ENCODE measurements around the gene PGLYRP1.

PGLYRP1 gene

DNA sequence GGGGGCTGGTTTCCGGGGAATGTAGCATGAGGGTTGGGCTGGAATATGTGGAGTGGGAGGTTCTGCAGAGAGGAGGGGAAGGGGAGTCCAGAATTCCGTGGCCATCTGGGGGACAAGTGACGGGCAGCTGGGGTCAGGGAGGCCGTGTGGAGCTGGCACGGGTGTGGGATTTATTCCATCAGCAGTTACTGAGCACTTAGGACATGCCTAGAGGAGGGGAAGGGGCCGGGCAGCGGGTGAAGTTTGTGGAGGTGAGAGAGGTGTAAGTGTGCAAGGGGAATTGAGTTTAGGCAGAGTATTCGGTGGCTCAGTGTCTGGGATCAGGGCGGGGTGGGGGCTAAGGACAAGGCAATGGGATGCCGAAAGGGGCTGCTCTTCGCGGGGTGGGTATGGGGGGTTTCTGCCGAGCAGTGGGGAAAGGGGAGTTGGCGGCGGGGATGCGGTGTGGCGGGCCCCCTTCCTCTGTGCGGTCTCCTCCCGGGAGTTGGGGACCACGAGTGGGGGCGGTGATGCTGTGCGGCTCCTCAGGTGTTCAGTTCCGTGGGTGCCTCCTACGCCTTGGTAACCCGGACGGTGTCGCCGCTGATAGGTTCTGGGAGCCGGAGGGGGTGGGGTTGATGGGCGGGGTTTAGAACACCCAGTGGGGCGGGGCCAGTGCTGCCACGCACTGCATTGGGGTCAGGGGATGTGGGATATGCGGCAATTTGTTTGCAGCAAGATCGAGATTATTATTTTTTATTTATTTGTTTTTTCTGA lies 22.2 kb downstream of the PGLYRP1 start:
- no peak for DNase-seq (ENCODE audit: low read depth)

DNA sequence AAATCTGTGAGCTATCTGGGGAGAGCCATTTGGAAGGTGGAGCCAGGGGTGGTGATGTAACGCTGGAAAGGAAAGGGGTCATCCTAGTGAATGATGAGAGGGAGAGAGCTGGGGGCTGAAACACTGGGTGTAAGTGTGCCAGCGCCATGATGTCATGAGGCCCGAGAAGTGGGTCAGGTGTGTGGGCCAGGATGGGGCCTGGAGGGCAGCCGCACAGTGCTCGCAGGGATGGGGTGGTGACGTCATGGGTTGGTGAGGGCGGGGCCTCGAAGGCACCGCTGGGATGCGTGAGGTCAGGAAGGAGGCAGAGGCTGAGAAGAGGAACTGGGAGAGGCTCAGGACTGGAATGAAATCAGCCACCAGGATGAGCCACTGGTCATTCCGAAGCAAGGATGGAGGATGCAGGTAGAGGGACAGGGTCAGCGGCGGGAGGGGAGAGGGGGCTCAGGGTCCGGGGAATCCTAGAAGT lies 23.2 kb downstream of the PGLYRP1 start:
- peak; percentile 58 for DNase-seq (ENCODE audit: low read depth)

DNA sequence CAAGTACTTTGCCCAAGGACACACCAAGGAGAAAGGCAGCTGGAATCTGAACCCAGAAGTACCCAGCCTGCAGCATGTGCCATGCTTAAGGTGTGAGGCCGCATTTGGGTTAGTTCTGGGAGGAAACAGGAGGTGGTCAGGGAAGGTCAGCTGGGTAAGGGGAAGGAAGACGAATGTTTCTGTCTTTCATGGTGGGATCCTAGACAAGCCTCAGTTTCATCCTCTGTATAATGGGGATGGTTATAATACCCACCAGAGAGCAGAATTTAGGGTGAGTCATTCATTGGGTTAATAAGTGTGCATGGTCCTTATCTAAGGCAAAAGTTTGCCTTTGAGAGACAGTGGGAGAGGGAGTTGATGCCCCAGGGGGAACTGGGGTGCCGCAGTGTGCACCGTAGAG lies 24.0 kb downstream of the PGLYRP1 start:
- DNase-seq (ENCODE audit: low read depth), result no peak

DNA sequence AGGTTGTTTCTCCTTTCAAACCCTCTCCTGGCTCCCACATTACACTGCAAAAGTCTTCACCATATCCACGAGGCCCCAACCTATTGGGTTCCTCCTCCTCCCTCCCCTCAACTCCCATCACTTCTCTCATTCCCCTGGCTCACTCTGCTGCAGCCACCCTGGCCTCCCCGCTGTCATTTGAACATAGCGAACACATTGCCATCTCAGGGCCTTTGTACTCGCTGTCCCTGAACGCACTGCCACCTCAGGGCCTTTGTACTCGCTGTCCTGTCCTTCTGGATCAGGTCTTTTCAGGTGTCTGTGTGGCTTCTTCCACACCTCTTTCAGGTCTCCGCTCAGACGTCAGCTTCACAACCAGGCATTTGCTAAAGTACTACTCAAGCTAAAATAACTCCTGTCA lies 25.9 kb downstream of the PGLYRP1 start:
- DNase-seq (ENCODE audit: low read depth), result no peak

DNA sequence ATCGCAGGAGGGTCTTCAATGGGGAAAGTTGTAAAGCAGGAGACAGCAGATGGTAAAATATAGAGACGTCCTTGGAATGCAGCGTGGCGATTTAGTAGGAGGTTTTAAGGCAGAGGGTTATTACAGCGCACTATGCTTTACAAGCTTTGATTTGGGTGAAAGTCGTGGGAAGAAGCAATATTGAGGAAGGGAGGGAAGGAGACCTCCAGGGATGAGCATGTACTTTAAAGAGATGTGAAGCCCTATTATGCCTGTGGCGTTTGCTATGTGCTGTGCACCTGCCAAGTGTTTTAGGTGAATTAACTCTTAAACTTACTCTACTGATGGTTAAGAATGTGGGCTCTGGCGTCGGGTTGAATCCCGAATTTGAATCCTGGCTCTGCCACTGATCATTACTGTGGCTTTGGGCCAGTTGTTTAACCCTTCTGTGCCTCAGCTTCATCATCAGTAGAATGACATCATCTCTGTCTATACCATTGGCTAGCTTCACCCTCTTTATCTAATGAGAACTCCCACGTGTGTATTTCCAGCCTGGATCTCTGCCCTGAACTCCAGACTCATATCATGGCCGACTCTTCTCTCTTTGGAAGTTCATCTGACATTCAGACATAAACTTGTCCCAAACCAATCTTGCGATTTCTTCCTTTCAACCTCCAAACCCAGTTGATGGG lies 27.0 kb downstream of the PGLYRP1 start:
- peak; percentile 44 for DNase-seq (ENCODE audit: low read depth)

DNA sequence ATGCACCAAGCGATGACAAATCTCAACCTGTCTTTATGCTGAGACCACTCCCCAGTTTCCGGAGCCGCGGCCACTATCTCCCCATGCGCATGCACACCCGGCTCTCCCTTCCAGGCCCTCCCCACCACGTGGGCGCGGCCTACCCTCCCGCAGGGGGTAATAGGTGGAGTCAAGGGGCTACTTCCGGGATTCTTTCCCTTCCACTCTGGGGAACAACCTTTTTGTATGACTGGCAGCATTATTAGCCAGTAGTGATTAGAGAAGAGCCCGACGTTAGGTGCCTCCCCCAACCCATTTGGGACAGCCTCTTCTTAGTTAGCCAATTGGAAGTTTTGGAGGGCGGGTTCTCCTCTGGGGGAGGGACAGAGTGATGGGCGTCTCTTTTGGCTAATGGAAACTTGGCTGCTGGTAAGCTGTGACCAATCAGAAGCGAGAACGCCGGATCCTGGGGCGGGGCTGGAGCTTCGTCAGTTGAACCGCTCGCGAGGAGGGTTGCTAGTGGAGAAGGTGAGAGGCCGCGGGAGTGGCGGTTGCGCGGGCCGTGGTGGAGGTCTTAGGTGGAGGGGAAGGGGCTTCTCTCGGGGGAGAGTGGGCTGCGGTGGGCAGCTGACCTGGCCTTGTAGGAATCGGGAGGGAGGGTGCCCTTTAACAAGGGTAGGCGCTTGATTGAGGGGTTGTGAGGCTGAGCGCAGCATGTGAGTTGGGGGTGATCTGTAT lies 27.7 kb downstream of the PGLYRP1 start, which contains the start of gene CCDC61:
TSS of gene CCDC61 (plus strand) at position 470 of the 717 bp plus-strand sequence. CDS start 7,552 bp downstream, outside the sequence.
- peak; percentile 100 for DNase-seq (ENCODE audit: low read depth)

DNA sequence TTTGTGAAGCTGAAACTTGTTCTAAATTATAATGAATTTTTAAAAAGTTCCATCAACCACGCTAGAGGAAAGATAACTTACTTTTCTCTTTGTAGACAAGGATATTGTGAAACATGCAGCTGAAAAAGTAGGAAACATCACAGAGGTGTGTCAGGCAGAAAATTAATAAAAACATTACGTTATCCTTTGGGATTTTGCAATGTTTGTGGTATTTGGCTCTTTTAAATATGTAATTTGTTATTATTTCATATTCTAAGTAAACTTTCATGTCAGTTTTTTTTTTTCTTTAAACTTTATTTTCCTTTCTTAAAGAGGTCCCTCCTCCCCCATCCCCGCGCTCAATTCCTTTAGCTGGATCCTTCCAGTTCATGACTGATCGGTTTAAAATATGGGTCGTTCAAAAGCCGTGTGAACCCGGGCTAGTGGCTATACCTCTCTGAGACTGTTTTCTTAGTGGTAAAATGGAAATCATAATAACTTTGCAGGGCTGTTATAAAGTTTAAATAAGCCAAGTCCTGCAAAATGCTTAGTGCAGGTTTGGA lies 28.3 kb downstream of the PGLYRP1 start:
- no peak for DNase-seq (ENCODE audit: low read depth)

DNA sequence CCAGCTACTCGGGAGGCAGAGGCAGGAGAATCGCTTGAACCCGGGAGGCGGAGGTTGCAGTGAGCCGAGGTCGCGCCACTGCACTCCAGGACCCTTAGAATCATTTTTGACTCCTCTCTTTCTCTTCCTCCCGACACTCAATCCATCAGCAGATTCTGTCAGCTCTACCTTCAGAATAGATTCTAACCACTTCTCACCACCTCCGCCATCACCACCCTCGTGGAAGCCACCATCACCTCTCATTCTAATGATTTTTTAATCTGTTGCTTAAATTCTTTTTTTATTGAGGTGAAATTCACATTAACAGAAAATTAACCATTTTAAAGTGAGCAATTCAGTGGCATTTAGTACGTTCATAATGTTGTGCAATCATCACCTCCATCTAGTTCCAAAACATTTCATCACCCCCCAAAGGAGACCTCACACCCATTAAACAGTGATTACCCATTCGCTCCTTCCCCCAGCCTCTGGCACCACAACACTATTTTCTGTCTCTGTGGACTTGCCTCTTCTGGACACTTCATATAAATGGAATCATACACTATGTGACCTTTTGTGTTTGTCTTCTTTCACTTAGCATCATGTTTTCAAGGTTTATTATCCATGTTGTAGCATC lies 32.6 kb downstream of the PGLYRP1 start:
- no peak for DNase-seq (ENCODE audit: low read depth)

DNA sequence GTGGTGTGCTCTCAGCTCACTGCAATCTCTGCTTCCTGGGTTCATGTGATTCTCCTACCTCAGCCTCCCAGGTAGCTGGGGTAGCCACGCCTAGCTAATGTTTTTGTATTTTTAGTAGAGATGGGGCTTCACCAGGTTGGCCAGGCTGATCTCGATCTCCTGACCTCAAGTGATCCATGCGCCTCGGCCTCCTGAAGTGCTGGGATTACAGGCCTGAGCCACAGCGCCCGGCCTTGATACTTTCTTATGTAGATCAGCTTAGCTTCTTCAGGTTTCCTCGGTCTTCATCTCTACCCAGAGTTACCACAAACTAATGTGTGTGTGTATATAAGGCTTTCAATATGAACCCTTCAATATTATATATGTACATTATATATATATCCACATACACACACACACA lies 37.5 kb downstream of the PGLYRP1 start:
- no peak for DNase-seq (ENCODE audit: low read depth)

DNA sequence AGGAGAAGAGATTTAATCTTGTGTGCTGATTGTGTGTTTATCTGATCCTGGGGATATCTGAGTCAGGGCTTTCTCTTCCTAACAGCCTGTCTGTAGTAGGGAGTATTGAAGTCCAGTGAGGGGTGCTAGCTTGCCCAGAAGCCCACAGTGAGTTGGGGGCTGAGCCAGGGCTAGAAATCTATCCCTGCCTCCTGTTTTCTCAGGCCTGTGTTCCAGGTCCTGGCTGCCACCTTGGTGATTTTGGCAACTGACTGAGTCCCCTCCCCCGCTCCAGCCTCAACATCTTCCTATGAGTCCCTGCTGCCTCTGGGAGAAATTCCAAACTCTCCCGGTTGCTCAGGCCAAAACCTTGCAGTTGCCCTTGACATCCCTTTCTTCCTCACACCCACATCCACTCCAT lies 41.5 kb downstream of the PGLYRP1 start:
- DNase-seq (ENCODE audit: low read depth), result no peak

DNA sequence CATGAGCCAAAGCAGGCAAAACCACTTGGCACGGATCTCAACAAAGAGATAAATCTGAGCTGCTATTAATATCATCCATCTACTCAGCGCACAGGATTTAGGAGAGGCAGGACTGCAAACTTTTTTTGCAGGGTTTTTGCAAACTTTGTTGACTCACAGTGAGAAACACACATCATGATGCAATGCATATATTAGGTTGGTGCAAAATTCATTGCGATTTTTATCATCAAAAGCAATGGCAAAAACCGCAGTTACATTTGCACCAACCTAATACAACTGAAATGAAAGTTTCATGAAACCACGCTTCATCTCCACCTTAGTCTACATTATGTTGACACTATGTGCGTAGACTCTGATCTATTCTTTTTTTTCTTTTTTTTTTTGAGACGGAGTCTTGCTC lies 44.7 kb downstream of the PGLYRP1 start:
- no peak for DNase-seq (ENCODE audit: low read depth)

DNA sequence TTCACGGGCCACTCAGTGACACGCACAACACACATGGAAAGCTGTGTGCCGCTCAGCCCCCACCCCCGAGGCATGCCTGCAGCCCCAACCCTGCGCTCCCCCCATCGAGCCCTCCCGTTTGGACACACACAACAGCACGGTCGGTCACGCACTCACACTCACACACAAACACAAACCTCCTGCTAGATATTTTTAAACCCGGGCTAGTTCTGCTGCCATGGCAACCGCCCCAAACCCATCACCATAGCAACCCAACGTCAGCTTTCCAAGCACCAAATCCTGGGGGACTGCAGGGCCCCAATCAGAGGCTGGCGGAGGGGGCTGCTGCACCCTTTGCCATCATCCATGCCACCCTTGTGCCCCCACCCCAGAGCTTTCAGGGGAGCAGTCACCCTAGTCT lies 46.7 kb downstream of the PGLYRP1 start:
- no peak for DNase-seq (ENCODE audit: low read depth)

DNA sequence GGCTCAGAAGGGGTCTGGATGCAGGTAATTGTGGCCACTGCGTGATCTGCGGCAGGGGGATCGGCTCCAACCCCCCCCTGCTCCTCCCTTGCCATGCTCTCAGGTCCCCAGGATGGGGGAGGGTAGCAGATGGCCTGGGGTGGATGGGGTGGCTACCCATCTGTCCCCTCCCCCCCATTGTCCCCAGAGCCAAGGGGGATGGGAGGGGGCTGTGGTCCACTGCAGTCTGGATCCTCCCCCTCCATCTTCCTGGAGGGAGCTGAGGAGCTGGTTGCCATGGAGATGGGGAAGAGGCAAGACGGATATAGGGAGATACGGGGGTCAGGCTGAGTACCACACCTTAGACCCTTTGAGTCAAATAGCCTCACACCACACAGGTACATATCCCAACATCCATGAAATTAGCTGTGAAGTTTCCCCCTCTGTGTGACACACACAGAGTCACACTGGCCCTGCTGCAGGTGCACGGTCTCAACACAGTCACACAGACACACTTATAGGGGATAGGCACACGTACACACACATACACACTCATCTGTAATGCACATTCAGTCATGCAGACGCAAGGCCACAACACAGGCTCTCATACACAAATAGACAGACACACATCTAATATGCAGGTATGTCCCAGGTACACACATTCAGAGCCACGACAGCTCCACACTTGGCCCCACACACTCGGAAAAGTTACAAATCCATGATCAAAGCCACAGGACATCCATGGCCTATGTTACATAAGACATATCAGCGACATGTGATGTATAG lies 47.4 kb downstream of the PGLYRP1 start:
- no peak for DNase-seq (ENCODE audit: low read depth)

DNA sequence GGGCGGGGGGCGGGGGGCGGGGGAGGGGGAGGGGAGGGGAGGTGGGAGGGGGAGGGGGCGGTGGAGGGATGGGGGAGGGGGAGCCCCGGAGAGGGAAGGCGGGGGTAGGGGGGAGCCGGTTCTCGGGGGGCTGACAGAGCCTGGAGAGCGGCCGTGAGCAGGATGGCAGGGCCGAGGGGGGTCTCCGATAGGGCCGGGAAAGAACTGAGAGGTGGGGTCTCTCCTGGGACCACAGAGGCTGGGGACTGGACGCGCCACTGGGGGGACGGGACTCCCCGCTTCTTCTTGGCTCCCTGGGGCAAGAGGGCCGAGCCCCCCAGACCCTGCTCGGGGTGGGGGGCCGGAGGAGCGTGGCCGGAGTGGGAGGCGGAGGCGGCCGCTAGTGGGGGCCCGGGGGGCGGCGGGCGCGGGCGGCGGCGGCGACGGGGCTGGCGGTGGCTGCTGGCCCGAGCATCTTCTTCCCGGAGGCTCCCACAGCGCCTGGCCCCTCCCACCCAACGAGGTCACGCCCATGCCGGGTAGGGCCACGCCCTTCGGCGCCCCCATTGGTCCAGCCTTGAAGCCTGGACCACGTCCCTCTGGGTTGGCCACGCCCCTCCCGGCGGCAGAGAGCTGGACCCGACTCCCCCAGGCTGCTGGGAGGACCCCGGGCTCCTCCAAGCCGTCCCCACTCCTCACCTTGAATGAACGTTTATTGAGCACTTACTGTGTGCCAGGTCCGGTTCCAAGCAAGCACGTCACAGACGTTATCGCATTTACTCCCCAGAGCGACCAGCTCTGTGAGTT lies 49.1 kb downstream of the PGLYRP1 start, which contains the start of gene NOVA2:
TSS of gene NOVA2 (minus strand) at position 313 of the 786 bp plus-strand sequence. CDS start 514 bp downstream, outside the sequence.
- DNase-seq (ENCODE audit: low read depth), result peak; percentile 52

DNA sequence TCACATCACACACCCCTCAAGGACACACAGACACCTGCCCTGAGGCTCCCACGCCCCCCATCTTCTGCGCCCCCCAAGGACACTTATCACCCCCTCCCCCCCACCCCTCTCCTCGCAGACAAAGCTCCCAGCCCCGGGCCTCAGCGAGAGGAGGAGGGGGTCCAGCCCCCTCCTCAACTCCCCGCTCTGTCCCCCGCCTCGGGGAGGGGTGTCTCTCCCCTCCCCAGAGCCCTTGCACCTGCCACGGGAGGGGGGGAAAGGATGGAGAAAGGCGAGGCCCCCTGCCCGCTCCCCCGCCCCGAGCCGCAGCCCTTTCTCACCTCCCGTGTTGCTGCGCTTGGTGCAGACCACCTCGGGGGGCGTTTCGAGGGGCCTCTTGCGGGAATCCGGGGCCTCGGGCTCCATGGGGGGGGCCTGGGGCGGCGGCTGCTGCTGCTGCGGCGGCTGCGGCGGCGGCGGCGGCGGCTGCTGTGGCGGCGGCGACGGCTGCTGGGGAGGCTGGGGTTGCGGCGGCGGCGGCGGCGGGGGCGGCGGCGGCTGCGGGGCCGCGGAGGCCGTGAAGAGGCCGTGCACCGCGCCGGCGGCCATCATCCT lies 49.8 kb downstream of the PGLYRP1 start:
- DNase-seq (ENCODE audit: low read depth), result no peak

DNA sequence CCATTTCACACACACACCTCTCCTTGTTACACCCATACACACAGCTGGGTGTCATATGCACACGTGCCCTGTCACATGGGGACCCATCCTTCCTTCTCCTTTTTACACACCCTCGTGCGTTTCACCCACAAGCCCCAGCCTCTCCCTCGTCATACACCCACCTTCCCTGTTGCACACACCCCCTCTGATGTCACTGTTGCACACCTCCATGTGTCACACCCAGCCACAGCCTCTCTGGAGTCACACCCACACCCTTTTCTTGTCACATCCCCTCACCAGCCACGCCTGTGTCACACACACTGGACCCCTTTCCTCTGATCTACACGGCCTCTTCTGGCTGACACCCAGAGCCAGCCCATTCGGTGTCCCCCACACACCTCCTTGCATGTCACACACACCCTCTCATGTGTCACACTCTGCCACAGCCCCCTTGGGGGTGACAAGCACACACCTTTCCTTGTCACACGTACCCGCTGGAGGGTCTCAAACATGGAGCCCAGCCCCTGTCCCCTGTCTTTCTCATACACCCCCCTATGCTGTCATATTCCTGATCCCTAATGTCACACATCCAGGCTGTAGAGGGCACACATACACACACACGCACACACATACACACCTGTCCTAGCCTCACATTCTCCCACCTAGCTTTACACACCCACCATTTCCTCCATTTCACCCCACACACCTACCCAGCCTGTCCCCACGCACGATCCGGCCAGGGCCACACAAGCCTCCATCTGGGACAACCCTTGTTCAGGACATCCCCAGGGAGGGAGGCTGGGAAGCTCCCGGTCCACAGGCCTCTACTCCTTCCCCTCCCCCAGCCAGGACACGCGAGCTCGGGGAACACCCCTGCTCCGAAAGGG lies 50.5 kb downstream of the PGLYRP1 start:
- DNase-seq (ENCODE audit: low read depth), result no peak

DNA sequence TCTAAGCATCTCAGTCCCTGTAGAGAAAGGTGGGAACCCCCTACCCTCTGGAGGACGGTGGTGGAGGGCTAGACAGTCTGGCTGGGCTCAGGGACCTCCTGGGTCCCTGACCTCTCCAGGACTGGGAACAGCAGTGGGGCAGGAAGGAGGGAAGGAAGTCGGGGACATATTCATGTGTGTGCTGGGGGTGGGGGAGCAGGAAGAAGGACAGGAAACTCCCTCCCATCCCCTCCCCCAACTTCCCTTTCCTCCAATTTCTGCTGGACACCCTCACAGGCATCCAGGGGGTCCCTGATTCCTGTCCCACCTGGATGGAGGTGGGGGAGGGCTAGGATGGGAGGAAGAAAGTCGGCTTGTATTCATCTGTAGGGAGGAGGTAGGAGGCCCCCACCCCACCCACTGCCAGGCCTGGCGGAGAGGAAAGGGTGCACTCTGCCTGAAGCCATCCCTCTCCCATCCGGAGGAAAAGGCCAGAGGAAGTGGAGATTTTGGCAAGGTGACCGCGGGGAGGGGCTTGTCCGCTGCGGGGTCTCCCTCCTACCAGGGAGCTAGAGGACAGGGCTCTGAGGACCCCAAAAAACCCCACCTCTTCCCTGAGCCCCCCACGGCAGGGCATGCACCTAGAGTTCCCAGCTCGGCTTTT lies 51.5 kb downstream of the PGLYRP1 start:
- no peak for DNase-seq (ENCODE audit: low read depth)

DNA sequence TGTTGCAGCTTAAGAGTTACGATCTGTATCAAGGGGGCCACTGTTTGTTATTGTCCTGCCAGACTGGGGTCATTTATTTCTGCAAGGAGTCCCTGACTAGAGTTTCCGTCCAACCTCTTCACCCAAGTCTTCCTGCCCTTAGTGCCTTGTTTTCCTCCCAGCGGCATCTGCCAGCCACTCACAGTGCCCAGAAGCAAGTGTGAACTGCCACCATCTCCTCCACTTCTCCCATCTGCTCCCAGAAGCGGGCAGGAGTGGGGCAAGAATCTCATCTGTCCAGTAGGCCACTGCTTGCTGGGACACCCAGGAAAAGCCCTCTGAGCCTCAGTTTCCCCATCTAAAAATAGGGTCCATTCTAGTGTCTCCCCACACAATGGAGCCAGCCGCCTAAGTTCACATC lies 53.2 kb downstream of the PGLYRP1 start:
- DNase-seq (ENCODE audit: low read depth), result no peak
